ENCODE results near the gene GPHB5. TPM values are rescaled to one million over a fixed set of nuclear protein-coding genes. Genes with fewer than 3 reads are reported as not detected.

The GPHB5 gene
- total RNA-seq, 6 experiments from 2014 or later: not detected

GRCh38 chr14:63345826-63346225, 27.1 kb upstream of the GPHB5 start:
- Mint-ChIP-seq H3K4me3 (no peak overlapping the region), H3K36me3 (ENCODE audit: low read depth) (no peaks in the 10 kb centered on the region), H3K4me1 (ENCODE audit: low read depth) (no peaks in the 10 kb centered on the region), H3K27ac (no peak overlapping the region), H3K9me3 (no peaks in the 10 kb centered on the region), H3K27me3 (ENCODE audit: insufficient read depth) (peaks cover 10% of the 10 kb centered on the region)
- no peak for DNase-seq
- TF ChIP-seq CTCF (IDR thresholded peaks at IDR 0.05): no peak

GRCh38 chr14:63344336-63344735, 25.6 kb upstream of the GPHB5 start:
- Mint-ChIP-seq H3K27ac (no peak overlapping the region), H3K9me3 (no peaks in the 10 kb centered on the region)

GRCh38 chr14:63343878-63344277, 25.1 kb upstream of the GPHB5 start:
- TF ChIP-seq CTCF (IDR thresholded peaks at IDR 0.05): no peak
- H3K4me3 Mint-ChIP-seq: no peak overlapping the region
- no peaks in the 10 kb centered on the region for H3K36me3 Mint-ChIP-seq (ENCODE audit: low read depth)
- H3K27me3 Mint-ChIP-seq (ENCODE audit: insufficient read depth): peaks cover 11% of the 10 kb centered on the region
- no peaks in the 10 kb centered on the region for H3K9me3 Mint-ChIP-seq
- no peak overlapping the region for H3K27ac Mint-ChIP-seq
- DNase-seq: no peak
- no peaks in the 10 kb centered on the region for H3K4me1 Mint-ChIP-seq (ENCODE audit: low read depth)

More at GRCh38 chr14:63344336-63344735, 25.6 kb upstream of the GPHB5 start:
- peaks cover 10% of the 10 kb centered on the region for H3K27me3 Mint-ChIP-seq (ENCODE audit: insufficient read depth)
- no peak overlapping the region for H3K4me3 Mint-ChIP-seq
- no peaks in the 10 kb centered on the region for H3K4me1 Mint-ChIP-seq (ENCODE audit: low read depth)
- TF ChIP-seq CTCF (IDR thresholded peaks at IDR 0.05): no peak
- no peaks in the 10 kb centered on the region for H3K36me3 Mint-ChIP-seq (ENCODE audit: low read depth)
- no peak for DNase-seq

- no peak for DNase-seq
- H3K27me3 Mint-ChIP-seq (ENCODE audit: insufficient read depth): peaks cover 13% of the 10 kb centered on the region
- H3K4me1 Mint-ChIP-seq (ENCODE audit: low read depth): no peaks in the 10 kb centered on the region
- H3K27ac Mint-ChIP-seq: no peak overlapping the region
- no peaks in the 10 kb centered on the region for H3K9me3 Mint-ChIP-seq
- H3K4me3 Mint-ChIP-seq: no peak overlapping the region
- H3K36me3 Mint-ChIP-seq (ENCODE audit: low read depth): no peaks in the 10 kb centered on the region
- no peak for TF ChIP-seq CTCF (IDR thresholded peaks at IDR 0.05)
Measured at GRCh38 chr14:63342371-63342770, 23.6 kb upstream of the GPHB5 start.

- no peak for TF ChIP-seq CTCF (IDR thresholded peaks at IDR 0.05)
- no peaks in the 10 kb centered on the region for H3K4me1 Mint-ChIP-seq (ENCODE audit: low read depth)
- H3K27ac Mint-ChIP-seq: no peak overlapping the region
- H3K27me3 Mint-ChIP-seq (ENCODE audit: insufficient read depth): no peaks in the 10 kb centered on the region; the same call in 1 of the 2 replicates
- H3K4me3 Mint-ChIP-seq: no peak overlapping the region
- no peaks in the 10 kb centered on the region for H3K36me3 Mint-ChIP-seq (ENCODE audit: low read depth)
- H3K9me3 Mint-ChIP-seq: no peaks in the 10 kb centered on the region
- no peak for DNase-seq
Measured at GRCh38 chr14:63328787-63329737, 10.3 kb upstream of the GPHB5 start.
